B cell (primary cell): ENCODE measurements around the gene PNMA8B. TPM values are rescaled to one million over a fixed set of nuclear protein-coding genes. Genes with fewer than 3 reads are reported as not detected.

Experiments
- ATAC-seq: fragments of 200-7000 bp; cut with Tn5 transposase; one replicate; pipeline ENCODE4 v1.10.0; 2021; ENCODE audit warnings: low read depth, mild to moderate bottlenecking, moderate number of reproducible peaks, moderate library complexity
- CTCF ChIA-PET: fragments of 350-600 bp; sonication (Branson Sonifier 250); formaldehyde crosslinking; loops from one replicate; lab custom pipeline; 2021; ENCODE audit warnings: antibody characterized with exemption, inconsistent platforms; lab: Charles Lee
- POLR2A ChIA-PET: fragments of 350-600 bp; sonication (Branson Sonifier 250); formaldehyde crosslinking; loops from one replicate; lab custom pipeline; 2021; ENCODE audit warnings: antibody characterized with exemption; lab: Charles Lee
- DNase-seq: peaks from one replicate; pipeline ENCODE4 v3.0.0; 2013
- H2AFZ ChIP-seq: 2 replicates; pipeline ENCODE4 v1.6.1; 2012; ENCODE audit warnings: mild to moderate bottlenecking, low read depth, low read length; ENCODE audit not compliant: insufficient read depth, poor library complexity, severe bottlenecking
- H3K27ac ChIP-seq, 2 donors: 1 replicate in 1 of 2; 2 replicates in 1 of 2; pipeline ENCODE4 v1.5.1; 2012 to 2013; ENCODE audit warnings: low read length in 2 of 2, mild to moderate bottlenecking in 2 of 2, moderate library complexity in 1 of 2
- H3K27me3 ChIP-seq, 4 experiments: fragments of 200-600 bp in 1 of 4; sonication (generic) in 1 of 4; replicated peaks in 1 of 4; 1 replicate in 2 of 4; 2 replicates in 2 of 4; pipeline versions ENCODE4 v1.6.1 to v1.7.0; 2013 to 2016; ENCODE audit warnings: low read length in 3 of 4, mild to moderate bottlenecking in 2 of 4, mixed read lengths in 1 of 4, moderate library complexity in 1 of 4; ENCODE audit not compliant: insufficient read depth in 4 of 4, control insufficient read depth in 3 of 4; ENCODE audit errors: control extremely low read depth in 1 of 4
- H3K36me3 ChIP-seq, 2 experiments: replicated peaks in 1 of 2; 1 replicate in 1 of 2; 2 replicates in 1 of 2; pipeline versions ENCODE4 v1.6.1 to v1.7.1; 2013; ENCODE audit warnings: low read length in 1 of 2; ENCODE audit not compliant: insufficient read depth in 2 of 2, control insufficient read depth in 1 of 2; ENCODE audit errors: control extremely low read depth in 1 of 2, extremely low read depth in 1 of 2
- H3K4me1 ChIP-seq, 2 donors: fragments of 200-600 bp in 1 of 2; sonication (generic) in 1 of 2; 1 replicate in 1 of 2; 2 replicates in 1 of 2; pipeline versions ENCODE4 v1.5.1 to v1.6.1; 2013 to 2017; ENCODE audit warnings: low read length in 2 of 2; ENCODE audit not compliant: control insufficient read depth in 2 of 2, insufficient read depth in 2 of 2
- H3K4me2 ChIP-seq: replicated peaks from 2 replicates; pipeline ENCODE3; 2012; ENCODE audit warnings: mild to moderate bottlenecking, low read depth, low read length; ENCODE audit not compliant: poor library complexity, severe bottlenecking
- H3K4me3 ChIP-seq, 5 experiments: fragments of 200-600 bp in 1 of 5; sonication (generic) in 1 of 5; 1 replicate in 3 of 5; 2 replicates in 2 of 5; pipeline versions ENCODE4 v1.5.1 to v1.7.0; 2011 to 2016; ENCODE audit warnings: low read length in 4 of 5, mild to moderate bottlenecking in 4 of 5, low read depth in 2 of 5, control low read depth in 1 of 5, moderate library complexity in 1 of 5; ENCODE audit not compliant: insufficient read depth in 1 of 5; ENCODE audit errors: control extremely low read depth in 1 of 5, extremely low read depth in 1 of 5
- H3K79me2 ChIP-seq: fragments of 200-600 bp; sonication (generic); one replicate; pipeline ENCODE4 v1.6.0; 2016; ENCODE audit warnings: low read length; ENCODE audit not compliant: control insufficient read depth, insufficient read depth
- H3K9ac ChIP-seq: fragments of 200-600 bp; sonication (generic); 2 replicates; pipeline ENCODE4 v1.6.1; 2017; ENCODE audit warnings: mild to moderate bottlenecking, low read length, moderate library complexity
- H3K9me3 ChIP-seq, 3 donors: one replicate each; pipeline versions ENCODE4 v1.6.1 to v1.7.1; 2013; ENCODE audit warnings: low read length in 2 of 3; ENCODE audit not compliant: control insufficient read depth in 2 of 3, insufficient read depth in 1 of 3; ENCODE audit errors: control extremely low read depth in 1 of 3
- H4K20me1 ChIP-seq: 2 replicates; pipeline ENCODE4 v1.6.0; 2012; ENCODE audit warnings: mild to moderate bottlenecking, low read length; ENCODE audit not compliant: insufficient read depth, control insufficient read depth, poor library complexity, severe bottlenecking
- H3K27ac Mint-ChIP-seq: one replicate; pipeline ENCODE4 v1.8.0; 2021; ENCODE audit warnings: mixed read lengths
- H3K27me3 Mint-ChIP-seq: one replicate; pipeline ENCODE4 v1.8.0; 2021; ENCODE audit warnings: mixed read lengths
- H3K4me1 Mint-ChIP-seq: one replicate; pipeline ENCODE4 v1.8.0; 2021; ENCODE audit warnings: mixed read lengths
- H3K4me3 Mint-ChIP-seq: one replicate; pipeline ENCODE4 v1.8.0; 2021; ENCODE audit warnings: mixed read lengths
- H3K9me3 Mint-ChIP-seq: one replicate; pipeline ENCODE4 v1.8.0; 2022; ENCODE audit warnings: mixed read lengths; ENCODE audit not compliant: insufficient read depth
- CTCF ChIP-seq: fragments of 200-600 bp; IDR thresholded peaks from one replicate; pipeline ENCODE4 v1.8.0; 2022; ENCODE audit warnings: antibody characterized with exemption, mild to moderate bottlenecking
- EZH2 ChIP-seq: IDR thresholded peaks from 2 replicates; pipeline ENCODE4 v1.6.1; 2012; ENCODE audit warnings: borderline replicate concordance, low read depth, mild to moderate bottlenecking, moderate library complexity, low read length; ENCODE audit not compliant: insufficient read depth, poor library complexity, severe bottlenecking
- WGBS: methylation state at CpG from one replicate; pipeline ENCODE4 v1.1.5; 2013; ENCODE audit warnings: missing lambda C conversion rate; ENCODE audit not compliant: insufficient coverage; 5-methylcytosine and 5-hydroxymethylcytosine counted together
- intact Hi-C: fragments of 100-400 bp; cut with micrococcal nuclease; formaldehyde crosslinking; loops from one replicate; pipeline ENCODE4 v1.10.0; 2022
- polyA plus RNA-seq: library from polyadenylated mRNA; depleted of rRNA; stranded (reverse); fragments of >200 nt; gene quantifications from 2 replicates; pipeline ENCODE4 v1.2.3, GENCODE V29; 2012
- total RNA-seq, 2 donors: library from RNA; stranded (reverse); fragments of 120-200 nt in 1 of 2; gene quantifications; 1 replicate in 1 of 2; 2 replicates in 1 of 2; pipeline versions ENCODE4 v1.2.3 to v1.2.4, GENCODE V29; 2013 to 2022

PNMA8B gene
- total and polyA plus RNA-seq, 2 donors (not counting 1 experiment from before 2014, with no cell fraction given): 0.10 to 0.32 TPM

- POLR2A ChIA-PET: no interaction called here
- intact Hi-C loops: loop anchor here (1.0 to 2.0 kb wide), 2 partner anchors 93 to 207 kb away; no protein-coding TSS in a partner anchor
- Histone ChIP-seq H3K4me2 (peak overlapping the region; percentile 29), H3K27ac (no peak overlapping the region), H4K20me1 (no peaks in the 10 kb centered on the region), H3K79me2 (no peaks in the 10 kb centered on the region), H3K4me1 (peaks cover 23 to 43% of the 10 kb centered on the region in 2 donors), H3K9ac (no peak overlapping the region), H3K36me3 (no peaks in the 10 kb centered on the region), H3K4me3 (no peak overlapping the region), H3K9me3 (peaks cover 0 to 42% (median 0%) of the 10 kb centered on the region in 3 donors), H2AFZ (peak overlapping the region; percentile 36), H3K27me3 (peaks cover 0 to 69% (median 44%) of the 10 kb centered on the region in 4 experiments)
- no peaks in the 10 kb centered on the region for H3K9me3 Mint-ChIP-seq
- peaks cover 22% of the 10 kb centered on the region for H3K4me1 Mint-ChIP-seq
- 4% methylated on average over 36 of the region's 38 CpGs for WGBS
- peak; percentile 78 for DNase-seq
- CTCF ChIA-PET: interaction anchor here (0.9 to 1.5 kb wide), 6 partner anchors 11 to 208 kb away, joined by 4 to 11 read pairs (median 6); no protein-coding TSS in a partner anchor
- TF ChIP-seq EZH2: no peak
- TF ChIP-seq CTCF: peak; percentile 83
- ATAC-seq: peak; percentile 49
- no peak overlapping the region for H3K4me3 Mint-ChIP-seq
- H3K27me3 Mint-ChIP-seq: peaks cover 64% of the 10 kb centered on the region
- H3K27ac Mint-ChIP-seq: no peak overlapping the region
Observed at GRCh38 chr19:46487802-46488445, 7.7 kb downstream of the PNMA8B start.

GRCh38 chr19:46487178-46487801 lies 8.4 kb downstream of the PNMA8B start:
- POLR2A ChIA-PET: no interaction called here
- peak overlapping the region; percentile 36 for H2AFZ ChIP-seq
- H3K9ac ChIP-seq: no peak overlapping the region
- no peaks in the 10 kb centered on the region for H3K36me3 ChIP-seq
- Mint-ChIP-seq H3K27ac (no peak overlapping the region), H3K9me3 (no peaks in the 10 kb centered on the region), H3K4me1 (peaks cover 21% of the 10 kb centered on the region), H3K4me3 (no peak overlapping the region), H3K27me3 (peaks cover 69% of the 10 kb centered on the region)
- peak overlapping the region; percentile 29 for H3K4me2 ChIP-seq
- peaks cover 0 to 63% (median 40%) of the 10 kb centered on the region in 4 experiments for H3K27me3 ChIP-seq
- ATAC-seq (no peak), DNase-seq (no peak)
- no peaks in the 10 kb centered on the region for H4K20me1 ChIP-seq
- H3K4me1 ChIP-seq: peaks cover 21 to 36% of the 10 kb centered on the region in 2 donors
- H3K27ac ChIP-seq: no peak overlapping the region
- H3K79me2 ChIP-seq: no peaks in the 10 kb centered on the region
- intact Hi-C loops: loop anchor here (2.0 kb wide), 1 partner anchor 206 kb away; no protein-coding TSS in a partner anchor
- no peak overlapping the region for H3K4me3 ChIP-seq
- peaks cover 0 to 41% (median 0%) of the 10 kb centered on the region in 3 donors for H3K9me3 ChIP-seq
- no peak for TF ChIP-seq EZH2
- TF ChIP-seq CTCF: no peak
- 18% methylated on average over 15 of the region's 19 CpGs for WGBS
- CTCF ChIA-PET: interaction anchor here (0.9 to 1.5 kb wide), 6 partner anchors 10 to 207 kb away, joined by 4 to 11 read pairs (median 6); no protein-coding TSS in a partner anchor
